HepG2 (cell line): ENCODE measurements around the gene SH2D6. TPM values are rescaled to one million over a fixed set of nuclear protein-coding genes. Genes with fewer than 3 reads are reported as not detected.

Experiments
- HNRNPUL1 ChIP-seq: fragments of 200-400 bp; formaldehyde crosslinking; IDR thresholded peaks from 2 replicates; pipeline ENCODE4 v1.6.1; 2017; ENCODE audit warnings: low read depth, mild to moderate bottlenecking, low read length, moderate library complexity
- HOXA3 ChIP-seq: sonication (generic); formaldehyde crosslinking; IDR thresholded peaks from 2 replicates; pipeline ENCODE4 v1.5.0; 2020; ENCODE audit warnings: missing genetic modification reagents
- MATR3 ChIP-seq: sonication (generic); formaldehyde crosslinking; IDR thresholded peaks from 2 replicates; pipeline ENCODE4 v1.4.0; 2020; ENCODE audit warnings: missing genetic modification reagents
- PHF20 ChIP-seq: sonication (generic); formaldehyde crosslinking; IDR thresholded peaks from 2 replicates; pipeline ENCODE4 v1.5.0; 2020; ENCODE audit warnings: mild to moderate bottlenecking, missing genetic modification reagents
- TGIF2 ChIP-seq: IDR thresholded peaks from 2 replicates; pipeline ENCODE4 v1.6.1; 2016; ENCODE audit warnings: control low read depth, missing compliant biosample characterization
- ZNF292 ChIP-seq: sonication (generic); formaldehyde crosslinking; IDR thresholded peaks from 2 replicates; pipeline ENCODE4 v1.8.1; 2022; ENCODE audit warnings: mild to moderate bottlenecking, low read depth, missing genetic modification reagents, borderline replicate concordance
- ZNF354B ChIP-seq: sonication (generic); formaldehyde crosslinking; IDR thresholded peaks from 2 replicates; pipeline ENCODE4 v1.8.0; 2022; ENCODE audit warnings: mild to moderate bottlenecking, missing genetic modification reagents
- ZSCAN25 ChIP-seq: sonication (generic); formaldehyde crosslinking; IDR thresholded peaks from 2 replicates; pipeline ENCODE4 v1.8.0; 2022; ENCODE audit warnings: mild to moderate bottlenecking, missing genetic modification reagents
- polyA plus RNA-seq, 8 experiments: library from polyadenylated mRNA; depleted of rRNA in 3 of 8; stranded (reverse) in 7 of 8; unstranded in 1 of 8; fragments of >200 nt; fragmentation: Illumina TruSeq in 4 of 8; extraction: Trizol in 4 of 8; gene quantifications; 2 replicates each; pipeline versions ENCODE4 v1.2.1 to v1.2.3, GENCODE V29; 2011 to 2016; ENCODE audit warnings: low read depth in 4 of 8, missing spikeins in 1 of 8, mixed read lengths in 1 of 8; ENCODE audit not compliant: insufficient read depth in 1 of 8
- total RNA-seq, 5 experiments: library from RNA; depleted of rRNA; stranded (reverse); fragments of >200 nt; fragmentation: Illumina TruSeq; extraction: Trizol; gene quantifications; 2 replicates each; pipeline ENCODE4 v1.2.3, GENCODE V29; 2016; ENCODE audit warnings: low read depth in 1 of 5
- TF ChIP-seq, protein P1 (sequence below): sonication (generic); formaldehyde crosslinking; IDR thresholded peaks from 2 replicates; pipeline ENCODE4 v1.4.0; 2020; ENCODE audit warnings: missing genetic modification reagents; ENCODE audit errors: not compliant biosample characterization
- TF ChIP-seq, protein P2 (sequence below): IDR thresholded peaks from 2 replicates; pipeline ENCODE4 v1.6.1; 2016; ENCODE audit warnings: missing genetic modification reagents, missing compliant biosample characterization
- TF ChIP-seq, protein P3 (sequence below): sonication (generic); formaldehyde crosslinking; IDR thresholded peaks from 2 replicates; pipeline ENCODE4 v1.4.0; 2020; ENCODE audit warnings: missing genetic modification reagents
- TF ChIP-seq, protein P4 (sequence below): sonication (generic); formaldehyde crosslinking; IDR thresholded peaks from 2 replicates; pipeline ENCODE4 v1.4.0; 2020; ENCODE audit warnings: missing genetic modification reagents
- TF ChIP-seq, protein P5 (sequence below): sonication (generic); formaldehyde crosslinking; IDR thresholded peaks from 2 replicates; pipeline ENCODE4 v1.5.1; 2020; ENCODE audit warnings: mild to moderate bottlenecking, missing genetic modification reagents, borderline replicate concordance

Gene SH2D6
- total and polyA plus RNA-seq, 2 of the 13 experiments (the other 11 are each of a cell fraction or from before 2014, with no cell fraction given) = 0.11 to 0.26 TPM

DNA sequence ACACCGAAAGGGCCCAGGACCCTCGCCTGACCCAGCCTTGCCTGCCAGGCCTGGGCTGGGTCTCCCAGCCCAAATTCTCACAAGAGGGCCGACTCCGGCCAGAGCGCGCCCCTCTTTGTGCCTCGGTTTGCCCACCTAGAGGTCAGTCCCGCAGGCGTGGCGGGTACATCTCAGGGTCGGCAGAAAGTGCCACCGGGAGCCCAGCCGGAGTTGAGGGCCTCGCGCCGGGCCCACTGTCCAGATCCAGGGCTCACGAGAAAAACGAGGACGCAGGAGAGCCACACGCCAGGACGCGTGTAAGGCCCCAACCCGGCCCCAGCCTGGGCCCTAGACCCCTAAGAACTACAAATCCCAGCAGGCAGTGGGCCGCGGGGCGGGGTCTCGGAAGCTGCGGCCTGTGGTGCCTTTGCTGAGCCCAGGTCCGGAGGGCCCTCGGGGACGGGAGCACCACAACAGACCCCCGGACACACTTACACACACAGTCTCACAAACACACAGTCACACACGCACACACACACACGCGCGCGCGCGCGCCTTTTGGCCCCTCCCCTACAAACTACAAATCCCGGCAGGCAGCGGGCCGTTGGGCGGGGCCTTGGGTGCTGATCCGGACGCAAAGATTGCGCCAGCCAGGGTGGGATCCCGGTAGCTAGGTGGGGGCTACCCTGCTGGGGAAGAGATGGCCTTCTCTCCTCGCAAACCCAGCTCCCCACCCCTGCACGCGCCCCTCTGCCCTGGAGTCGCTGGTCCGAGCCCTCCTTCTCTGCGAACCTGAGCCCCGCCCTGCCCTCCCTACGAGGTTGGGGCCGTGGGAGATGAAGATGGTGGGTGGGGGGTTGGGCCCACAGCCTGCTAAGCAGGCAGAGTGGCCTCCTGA, at the start of gene SH2D6 (continued):
- TF ChIP-seq PHF20 = peak; percentile 37; the same call in 1 of the 2 replicates
- no peak for TF ChIP-seq ZNF292 (CRISPR knock-in tag)
- TF ChIP-seq, protein P1, sequence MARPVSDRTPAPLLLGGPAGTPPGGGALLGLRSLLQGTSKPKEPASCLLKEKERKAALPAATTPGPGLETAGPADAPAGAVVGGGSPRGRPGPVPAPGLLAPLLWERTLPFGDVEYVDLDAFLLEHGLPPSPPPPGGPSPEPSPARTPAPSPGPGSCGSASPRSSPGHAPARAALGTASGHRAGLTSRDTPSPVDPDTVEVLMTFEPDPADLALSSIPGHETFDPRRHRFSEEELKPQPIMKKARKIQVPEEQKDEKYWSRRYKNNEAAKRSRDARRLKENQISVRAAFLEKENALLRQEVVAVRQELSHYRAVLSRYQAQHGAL (CRISPR knock-in tag) = no peak
- TF ChIP-seq HNRNPUL1 = peak; percentile 88; the same call in 1 of the 2 replicates
- peak; percentile 78 for TF ChIP-seq ZSCAN25 (CRISPR knock-in tag)
- TF ChIP-seq, protein P2, sequence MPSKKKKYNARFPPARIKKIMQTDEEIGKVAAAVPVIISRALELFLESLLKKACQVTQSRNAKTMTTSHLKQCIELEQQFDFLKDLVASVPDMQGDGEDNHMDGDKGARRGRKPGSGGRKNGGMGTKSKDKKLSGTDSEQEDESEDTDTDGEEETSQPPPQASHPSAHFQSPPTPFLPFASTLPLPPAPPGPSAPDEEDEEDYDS (CRISPR knock-in tag) = no peak; the same call in none of the 2 replicates
- TF ChIP-seq, protein P3, sequence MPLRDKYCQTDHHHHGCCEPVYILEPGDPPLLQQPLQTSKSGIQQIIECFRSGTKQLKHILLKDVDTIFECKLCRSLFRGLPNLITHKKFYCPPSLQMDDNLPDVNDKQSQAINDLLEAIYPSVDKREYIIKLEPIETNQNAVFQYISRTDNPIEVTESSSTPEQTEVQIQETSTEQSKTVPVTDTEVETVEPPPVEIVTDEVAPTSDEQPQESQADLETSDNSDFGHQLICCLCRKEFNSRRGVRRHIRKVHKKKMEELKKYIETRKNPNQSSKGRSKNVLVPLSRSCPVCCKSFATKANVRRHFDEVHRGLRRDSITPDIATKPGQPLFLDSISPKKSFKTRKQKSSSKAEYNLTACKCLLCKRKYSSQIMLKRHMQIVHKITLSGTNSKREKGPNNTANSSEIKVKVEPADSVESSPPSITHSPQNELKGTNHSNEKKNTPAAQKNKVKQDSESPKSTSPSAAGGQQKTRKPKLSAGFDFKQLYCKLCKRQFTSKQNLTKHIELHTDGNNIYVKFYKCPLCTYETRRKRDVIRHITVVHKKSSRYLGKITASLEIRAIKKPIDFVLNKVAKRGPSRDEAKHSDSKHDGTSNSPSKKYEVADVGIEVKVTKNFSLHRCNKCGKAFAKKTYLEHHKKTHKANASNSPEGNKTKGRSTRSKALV (CRISPR knock-in tag) = peak; percentile 84
- TF ChIP-seq MATR3 (CRISPR knock-in tag) = no peak
- no peak for TF ChIP-seq TGIF2 (CRISPR knock-in tag)
- TF ChIP-seq HOXA3 (CRISPR knock-in tag) = peak; percentile 76; the same call in 1 of the 2 replicates
- TF ChIP-seq, protein P4, sequence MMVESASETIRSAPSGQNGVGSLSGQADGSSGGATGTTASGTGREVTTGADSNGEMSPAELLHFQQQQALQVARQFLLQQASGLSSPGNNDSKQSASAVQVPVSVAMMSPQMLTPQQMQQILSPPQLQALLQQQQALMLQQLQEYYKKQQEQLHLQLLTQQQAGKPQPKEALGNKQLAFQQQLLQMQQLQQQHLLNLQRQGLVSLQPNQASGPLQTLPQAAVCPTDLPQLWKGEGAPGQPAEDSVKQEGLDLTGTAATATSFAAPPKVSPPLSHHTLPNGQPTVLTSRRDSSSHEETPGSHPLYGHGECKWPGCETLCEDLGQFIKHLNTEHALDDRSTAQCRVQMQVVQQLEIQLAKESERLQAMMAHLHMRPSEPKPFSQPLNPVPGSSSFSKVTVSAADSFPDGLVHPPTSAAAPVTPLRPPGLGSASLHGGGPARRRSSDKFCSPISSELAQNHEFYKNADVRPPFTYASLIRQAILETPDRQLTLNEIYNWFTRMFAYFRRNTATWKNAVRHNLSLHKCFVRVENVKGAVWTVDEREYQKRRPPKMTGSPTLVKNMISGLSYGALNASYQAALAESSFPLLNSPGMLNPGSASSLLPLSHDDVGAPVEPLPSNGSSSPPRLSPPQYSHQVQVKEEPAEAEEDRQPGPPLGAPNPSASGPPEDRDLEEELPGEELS (CRISPR knock-in tag) = peak; percentile 70
- TF ChIP-seq, protein P5, sequence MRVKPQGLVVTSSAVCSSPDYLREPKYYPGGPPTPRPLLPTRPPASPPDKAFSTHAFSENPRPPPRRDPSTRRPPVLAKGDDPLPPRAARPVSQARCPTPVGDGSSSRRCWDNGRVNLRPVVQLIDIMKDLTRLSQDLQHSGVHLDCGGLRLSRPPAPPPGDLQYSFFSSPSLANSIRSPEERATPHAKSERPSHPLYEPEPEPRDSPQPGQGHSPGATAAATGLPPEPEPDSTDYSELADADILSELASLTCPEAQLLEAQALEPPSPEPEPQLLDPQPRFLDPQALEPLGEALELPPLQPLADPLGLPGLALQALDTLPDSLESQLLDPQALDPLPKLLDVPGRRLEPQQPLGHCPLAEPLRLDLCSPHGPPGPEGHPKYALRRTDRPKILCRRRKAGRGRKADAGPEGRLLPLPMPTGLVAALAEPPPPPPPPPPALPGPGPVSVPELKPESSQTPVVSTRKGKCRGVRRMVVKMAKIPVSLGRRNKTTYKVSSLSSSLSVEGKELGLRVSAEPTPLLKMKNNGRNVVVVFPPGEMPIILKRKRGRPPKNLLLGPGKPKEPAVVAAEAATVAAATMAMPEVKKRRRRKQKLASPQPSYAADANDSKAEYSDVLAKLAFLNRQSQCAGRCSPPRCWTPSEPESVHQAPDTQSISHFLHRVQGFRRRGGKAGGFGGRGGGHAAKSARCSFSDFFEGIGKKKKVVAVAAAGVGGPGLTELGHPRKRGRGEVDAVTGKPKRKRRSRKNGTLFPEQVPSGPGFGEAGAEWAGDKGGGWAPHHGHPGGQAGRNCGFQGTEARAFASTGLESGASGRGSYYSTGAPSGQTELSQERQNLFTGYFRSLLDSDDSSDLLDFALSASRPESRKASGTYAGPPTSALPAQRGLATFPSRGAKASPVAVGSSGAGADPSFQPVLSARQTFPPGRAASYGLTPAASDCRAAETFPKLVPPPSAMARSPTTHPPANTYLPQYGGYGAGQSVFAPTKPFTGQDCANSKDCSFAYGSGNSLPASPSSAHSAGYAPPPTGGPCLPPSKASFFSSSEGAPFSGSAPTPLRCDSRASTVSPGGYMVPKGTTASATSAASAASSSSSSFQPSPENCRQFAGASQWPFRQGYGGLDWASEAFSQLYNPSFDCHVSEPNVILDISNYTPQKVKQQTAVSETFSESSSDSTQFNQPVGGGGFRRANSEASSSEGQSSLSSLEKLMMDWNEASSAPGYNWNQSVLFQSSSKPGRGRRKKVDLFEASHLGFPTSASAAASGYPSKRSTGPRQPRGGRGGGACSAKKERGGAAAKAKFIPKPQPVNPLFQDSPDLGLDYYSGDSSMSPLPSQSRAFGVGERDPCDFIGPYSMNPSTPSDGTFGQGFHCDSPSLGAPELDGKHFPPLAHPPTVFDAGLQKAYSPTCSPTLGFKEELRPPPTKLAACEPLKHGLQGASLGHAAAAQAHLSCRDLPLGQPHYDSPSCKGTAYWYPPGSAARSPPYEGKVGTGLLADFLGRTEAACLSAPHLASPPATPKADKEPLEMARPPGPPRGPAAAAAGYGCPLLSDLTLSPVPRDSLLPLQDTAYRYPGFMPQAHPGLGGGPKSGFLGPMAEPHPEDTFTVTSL (CRISPR knock-in tag) = peak; percentile 78
- TF ChIP-seq ZNF354B = peak; percentile 85; the same call in 1 of the 2 replicates
